Erythroblast (primary cell): ENCODE measurements around the gene CLMN.

Experiments
- DNase-seq, 2 experiments: peaks; one replicate each; lab custom pipeline; 2025; lab: John Stamatoyannopoulos, UW
- GATA1 ChIP-seq: IDR thresholded peaks from 2 replicates; pipeline ENCODE4 v1.6.1; 2011; ENCODE audit warnings: low read depth, mild to moderate bottlenecking, control low read depth, low read length, moderate library complexity
- POLR2A ChIP-seq: IDR thresholded peaks from 2 replicates; pipeline ENCODE4 v1.6.1; 2011; ENCODE audit warnings: mild to moderate bottlenecking, low read length

CLMN gene

GRCh38 chr14:95156161-95157047 is 163.3 kb downstream of the CLMN start:
- peak; percentile 66 to 75 for DNase-seq
- TF ChIP-seq GATA1, result no peak
- no peak for TF ChIP-seq POLR2A

DNA sequence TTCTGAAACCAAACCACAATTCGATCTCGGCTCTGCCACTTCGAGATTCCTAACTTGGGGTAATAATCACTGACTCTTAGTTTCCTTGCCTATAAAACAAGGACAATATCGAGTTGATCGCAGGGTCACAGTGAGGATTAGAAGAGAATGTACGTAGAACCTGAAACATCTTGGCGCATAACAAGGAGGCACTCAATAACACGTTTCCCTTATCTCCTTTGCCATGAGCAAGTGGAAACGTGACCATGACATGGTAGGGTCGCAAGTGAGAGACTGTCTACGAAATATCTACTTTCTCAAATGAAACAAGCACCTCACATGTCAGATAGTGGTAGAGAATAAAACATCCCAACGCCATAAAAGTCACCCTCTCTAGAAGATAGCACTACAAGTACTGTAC is 164.7 kb downstream of the CLMN start:
- TF ChIP-seq GATA1 (no peak), POLR2A (no peak)
- peak; percentile 54 to 55 for DNase-seq

DNA sequence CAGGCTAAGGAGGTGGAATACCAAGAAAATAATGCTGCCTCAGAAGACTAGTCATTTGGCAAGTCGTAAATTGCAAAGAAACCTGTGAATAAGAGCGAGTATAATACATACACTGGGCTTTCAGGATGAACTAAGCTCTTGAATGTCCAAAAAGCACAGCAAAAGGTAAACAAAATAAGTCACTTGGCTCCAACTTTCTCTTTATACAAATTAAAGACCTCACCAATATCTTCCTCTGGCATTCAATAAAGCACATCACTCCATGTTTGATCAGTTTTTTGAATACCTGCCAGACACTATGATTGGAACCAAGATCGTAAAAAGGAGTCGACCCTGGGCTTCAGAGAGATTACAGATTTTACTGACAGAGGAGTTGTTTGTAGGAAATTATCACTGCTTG is 165.8 kb downstream of the CLMN start:
- no peak for TF ChIP-seq POLR2A
- no peak for DNase-seq

DNA sequence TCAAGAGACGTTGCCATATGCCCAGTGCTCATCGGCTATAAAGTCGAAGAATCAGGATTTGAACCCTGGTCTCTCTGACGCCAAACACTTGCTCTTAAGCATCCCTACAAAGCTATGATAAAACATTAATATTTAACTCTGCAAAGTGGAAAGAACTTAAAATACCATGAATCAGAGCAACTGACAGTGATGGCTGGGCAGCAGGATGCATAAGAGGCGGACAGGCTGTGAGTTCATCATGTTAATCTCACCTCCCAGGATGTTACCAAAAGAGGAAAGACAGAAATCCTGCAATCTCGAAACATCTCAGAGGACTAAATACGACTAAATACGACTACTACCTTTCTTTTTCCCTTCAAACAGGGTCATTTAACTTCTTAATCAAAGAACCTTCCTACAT is 168.1 kb downstream of the CLMN start:
- no peak for DNase-seq
- TF ChIP-seq GATA1 (no peak), POLR2A (no peak)

GRCh38 chr14:95150910-95151309 is 168.8 kb downstream of the CLMN start:
- TF ChIP-seq GATA1 (no peak), POLR2A (no peak)
- no peak for DNase-seq

DNA sequence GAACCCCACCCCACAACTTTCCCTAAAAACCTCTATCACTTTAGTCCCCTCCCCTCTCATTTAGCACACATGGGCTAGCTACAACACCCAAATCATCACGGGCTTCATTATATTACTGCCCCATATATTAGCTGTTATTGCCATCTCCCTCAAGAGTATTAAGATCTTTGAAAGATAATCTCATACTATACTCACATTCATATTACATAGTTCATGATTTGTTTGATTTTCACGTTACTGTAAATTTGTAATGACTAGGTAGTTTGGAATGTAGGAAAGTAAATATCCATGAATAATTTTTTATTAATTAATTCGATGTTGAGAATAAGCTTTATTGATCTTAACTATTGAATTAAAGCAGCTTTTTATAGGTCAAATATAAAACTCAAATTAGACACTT is 170.3 kb downstream of the CLMN start:
- TF ChIP-seq POLR2A (no peak), GATA1 (no peak)
- DNase-seq, result no peak

GRCh38 chr14:95147597-95147996 is 172.1 kb downstream of the CLMN start:
- DNase-seq, result no peak
- TF ChIP-seq POLR2A (no peak), GATA1 (no peak)

- TF ChIP-seq GATA1 (no peak), POLR2A (no peak)
- DNase-seq, result no peak
Measured at GRCh38 chr14:95146079-95146771, 173.5 kb downstream of the CLMN start.

DNA sequence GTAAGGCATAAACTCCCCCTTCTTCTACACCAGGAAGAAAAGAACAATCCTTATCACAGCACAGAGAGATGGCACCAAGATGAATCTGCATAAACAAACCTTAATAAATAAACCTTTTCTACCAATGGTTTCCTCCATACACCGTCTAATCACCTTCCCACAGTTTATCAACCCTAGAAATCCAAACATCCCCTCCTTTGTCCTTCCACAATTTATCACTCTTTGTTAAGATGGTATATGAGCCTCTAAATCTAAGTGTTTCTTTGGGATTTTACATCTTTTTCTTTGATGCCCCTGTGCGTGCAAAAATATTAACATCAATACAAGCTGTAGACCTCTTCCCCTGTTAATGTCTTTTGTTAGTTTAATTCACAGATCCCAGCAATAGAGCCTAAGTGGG is 174.9 kb downstream of the CLMN start:
- TF ChIP-seq GATA1, result no peak
- no peak for TF ChIP-seq POLR2A
- DNase-seq, result peak in 1 of 2 experiments; percentile 6

DNA sequence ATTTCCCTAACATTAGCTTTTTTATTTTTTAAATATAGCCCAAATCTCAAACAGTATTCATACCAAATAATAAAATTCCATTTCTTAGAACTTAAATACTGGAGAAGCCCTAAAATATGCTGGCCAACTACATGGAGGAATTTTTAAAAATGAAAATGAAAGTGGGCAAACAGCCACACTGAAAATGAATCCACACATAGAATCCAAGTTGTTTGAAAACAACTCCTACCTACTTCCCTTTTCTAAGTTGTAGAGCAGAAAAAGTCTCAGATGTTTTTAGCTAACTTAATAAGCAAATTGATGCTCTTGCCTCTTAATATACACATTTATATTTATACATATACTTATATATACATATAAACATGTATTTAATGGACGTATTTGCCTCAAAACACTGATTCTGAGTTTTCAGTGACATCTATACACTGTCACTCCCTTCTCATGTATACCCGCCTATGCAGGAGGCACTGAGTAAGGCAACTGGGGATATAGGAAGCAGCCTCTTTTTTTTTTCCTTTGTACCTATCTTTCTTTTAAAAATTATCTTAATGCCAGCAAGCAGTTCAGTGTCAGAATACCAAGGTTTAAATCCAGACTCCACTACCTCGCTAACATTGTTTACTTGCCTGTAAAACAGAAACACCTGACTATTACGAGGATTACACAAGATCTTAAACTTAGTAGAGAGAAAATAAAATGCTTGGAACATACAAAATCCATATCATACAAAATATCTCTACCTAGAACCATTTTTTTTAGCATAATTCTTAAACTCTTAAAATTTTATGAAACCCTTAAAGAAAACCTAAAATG is 175.7 kb downstream of the CLMN start:
- no peak for DNase-seq
- TF ChIP-seq POLR2A (no peak), GATA1 (no peak)

DNA sequence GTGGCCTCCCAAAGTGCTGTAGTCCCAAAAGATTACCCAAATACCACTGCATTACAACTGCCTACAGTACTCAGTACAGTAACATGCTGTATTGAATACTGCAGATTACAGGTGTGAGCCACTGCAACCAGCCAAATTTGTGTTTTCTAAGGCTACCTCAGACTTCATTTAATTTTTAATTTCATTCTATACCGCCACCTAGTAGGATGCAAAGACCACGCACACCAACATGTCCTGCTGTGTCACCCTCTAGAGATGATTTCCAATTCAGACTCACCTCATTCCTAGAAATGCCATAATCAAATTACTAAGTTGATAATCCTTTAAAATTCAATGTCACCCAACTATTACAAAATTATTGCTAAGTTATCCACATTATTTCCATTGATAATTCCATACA is 177.5 kb downstream of the CLMN start:
- TF ChIP-seq POLR2A, result no peak
- TF ChIP-seq GATA1, result no peak
- DNase-seq, result no peak

DNA sequence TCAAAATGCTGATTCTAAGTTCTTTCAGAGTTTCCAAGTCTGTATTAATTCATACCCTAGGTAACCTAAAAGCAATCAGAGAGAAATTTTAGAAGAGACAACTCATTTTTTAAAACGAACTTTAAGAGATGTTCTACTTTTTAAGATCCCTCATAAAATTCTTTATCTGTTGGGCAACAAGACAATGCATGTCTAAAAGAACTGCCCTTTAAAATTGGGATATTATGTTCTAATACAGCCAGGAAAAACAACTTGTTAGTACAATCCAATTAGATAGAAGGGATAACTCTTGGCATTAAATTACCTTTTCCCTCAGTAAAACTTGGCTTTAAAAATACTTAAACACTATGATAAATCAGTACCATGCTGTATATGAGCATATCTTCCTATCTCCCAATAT is 178.0 kb downstream of the CLMN start:
- no peak for TF ChIP-seq POLR2A
- TF ChIP-seq GATA1, result no peak
- no peak for DNase-seq

DNA sequence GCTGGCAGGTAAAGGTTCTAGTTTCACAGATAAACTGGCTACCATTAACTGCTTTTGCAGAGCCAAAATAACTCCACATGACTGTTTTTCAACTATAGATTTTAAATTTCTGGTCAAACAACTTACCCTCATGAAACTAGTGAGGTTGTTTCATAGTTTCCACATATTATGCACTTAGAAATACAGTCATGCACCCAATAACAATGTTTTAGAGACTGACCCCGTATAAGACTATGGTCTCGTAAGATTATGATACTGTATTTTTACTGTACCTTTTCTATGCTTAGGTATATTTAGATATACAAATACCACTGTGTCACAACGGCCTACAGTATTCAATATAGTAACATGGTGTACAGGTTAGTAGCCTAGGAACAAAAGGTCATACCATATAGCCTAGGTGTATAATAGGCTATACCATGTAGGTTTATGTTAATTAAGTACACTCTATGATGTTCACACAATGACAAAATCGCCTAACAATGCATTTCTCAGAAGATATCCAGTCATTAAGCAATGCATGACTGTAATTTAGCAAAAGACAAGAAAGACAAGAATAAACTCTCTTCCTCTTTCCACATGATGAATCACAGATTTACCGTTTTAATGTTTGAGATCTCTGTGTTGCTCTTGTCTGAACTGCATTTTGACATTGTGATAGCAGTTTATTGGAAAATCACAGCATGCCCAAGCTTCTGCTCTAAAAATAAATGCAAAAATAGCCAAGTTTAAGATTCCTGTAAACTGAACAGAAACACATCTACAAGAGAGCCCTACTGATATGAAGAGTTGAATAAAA is 179.4 kb downstream of the CLMN start:
- no peak for DNase-seq
- TF ChIP-seq POLR2A (no peak), GATA1 (no peak)
